Fibroblast of the aortic adventitia (primary cell): ENCODE data around the gene POU2F3. TPM values are rescaled to one million over a fixed set of nuclear protein-coding genes. Genes with fewer than 3 reads are reported as not detected.
"Not testable (repeated sequence)": the region's sequence is repeated elsewhere in the genome, so short reads cannot be mapped to it uniquely, and the experiment has no call there.

Experiments used
- DNase-seq: peaks from one replicate; pipeline ENCODE4 v3.0.0-alpha.2; 2010; ENCODE audit warnings: low read depth
- H3K4me3 ChIP-seq: 2 replicates; pipeline ENCODE4 v1.5.1; 2011; ENCODE audit warnings: low read depth, mild to moderate bottlenecking, control low read depth, low read length, moderate library complexity
- CTCF ChIP-seq: IDR thresholded peaks from 2 replicates; pipeline ENCODE4 v1.5.1; 2011; ENCODE audit warnings: mild to moderate bottlenecking, low read length, control low read depth, inconsistent platforms; ENCODE audit not compliant: insufficient read depth
- total RNA-seq: library from RNA; depleted of rRNA; stranded (reverse); fragments of >200 nt; gene quantifications from 2 replicates; pipeline ENCODE4 v1.2.3, GENCODE V29; 2012; ENCODE audit warnings: low replicate concordance

Gene POU2F3
- total RNA-seq, 1 donor: 0.36 TPM

DNA sequence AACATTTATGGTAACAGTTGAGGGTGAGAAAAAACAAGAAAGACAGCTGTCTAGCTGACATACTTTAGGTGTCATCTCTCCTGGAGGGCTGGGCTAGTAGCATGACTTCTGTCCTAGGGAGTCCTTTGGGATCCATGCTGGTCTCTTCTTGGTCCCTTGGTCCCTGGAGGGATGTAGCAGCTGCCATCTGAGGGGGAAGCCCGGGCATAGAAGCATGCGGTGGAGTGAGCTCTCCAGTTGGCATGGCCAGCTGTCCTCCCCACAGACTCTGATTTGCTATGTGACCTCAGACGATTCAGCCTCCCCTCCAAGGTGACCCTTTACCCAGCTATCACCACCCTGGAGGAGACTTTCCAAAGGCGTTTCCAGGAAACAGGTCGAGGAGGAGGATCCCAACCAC lies 28.7 kb downstream of the POU2F3 start:
- TF ChIP-seq CTCF: no peak
- no peak for DNase-seq

GRCh38 chr11:120270386-120270785 lies 30.4 kb downstream of the POU2F3 start:
- no peak for DNase-seq
- H3K4me3 ChIP-seq: no peak overlapping the region
- TF ChIP-seq CTCF: no peak

More for the DNA sequence above, 28.7 kb downstream of the POU2F3 start:
- H3K4me3 ChIP-seq: no peak overlapping the region

- DNase-seq: no peak
- H3K4me3 ChIP-seq: no peak overlapping the region
- TF ChIP-seq CTCF: no peak
Measured at GRCh38 chr11:120271672-120272071, 31.7 kb downstream of the POU2F3 start.

- TF ChIP-seq CTCF: no peak
- DNase-seq: peak; percentile 78
- no peak overlapping the region for H3K4me3 ChIP-seq
Measured at GRCh38 chr11:120272303-120272702, 32.4 kb downstream of the POU2F3 start.

GRCh38 chr11:120273432-120273831 lies 33.5 kb downstream of the POU2F3 start:
- no peak overlapping the region for H3K4me3 ChIP-seq
- peak; percentile 14 for DNase-seq
- no peak for TF ChIP-seq CTCF

GRCh38 chr11:120273956-120274355 lies 34.0 kb downstream of the POU2F3 start:
- not testable (repeated sequence) for H3K4me3 ChIP-seq, DNase-seq

DNA sequence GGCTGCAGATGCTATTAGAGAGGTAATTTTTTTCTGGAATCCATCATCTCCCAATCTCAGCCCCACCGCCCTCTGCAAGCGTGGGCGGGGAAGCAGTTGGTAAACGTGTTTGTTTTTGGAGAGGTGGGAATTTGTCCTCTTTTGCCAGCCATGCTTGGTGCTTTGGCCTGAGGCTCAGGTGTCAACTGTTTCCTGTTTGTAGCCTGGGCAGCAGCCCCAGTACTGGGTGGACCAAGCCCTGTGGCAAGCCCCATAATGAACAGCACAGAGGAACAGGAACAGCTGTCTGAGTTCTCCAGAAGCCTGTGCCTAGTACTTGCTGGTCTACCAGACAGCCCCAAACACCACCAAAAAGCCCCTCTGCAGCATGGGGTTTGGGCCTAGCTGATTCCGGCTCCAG lies 39.6 kb downstream of the POU2F3 start:
- TF ChIP-seq CTCF: no peak

DNA sequence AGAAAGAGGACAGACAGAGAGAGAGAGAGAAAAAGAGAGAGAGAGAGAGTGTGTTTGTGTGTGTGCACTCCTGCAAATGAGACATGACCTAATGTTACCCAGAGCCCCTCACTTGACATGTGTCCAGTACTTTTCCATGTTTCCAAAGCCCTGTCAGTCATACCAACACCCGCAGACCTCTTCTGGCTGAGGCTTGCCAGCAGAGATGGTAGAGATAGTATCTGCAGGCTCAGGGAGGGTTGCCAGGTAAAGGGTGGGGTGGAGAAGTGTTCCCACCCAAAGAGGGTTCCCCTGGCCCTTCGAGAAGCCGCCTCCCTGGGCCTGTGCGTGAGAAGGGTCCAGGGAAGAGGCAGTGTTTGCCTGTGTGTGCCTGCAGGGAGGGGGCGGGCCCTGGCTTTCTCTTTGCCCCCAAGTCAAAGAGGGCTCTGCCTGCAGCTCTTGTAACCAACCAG lies 40.7 kb downstream of the POU2F3 start:
- H3K4me3 ChIP-seq: no peak overlapping the region
- TF ChIP-seq CTCF: no peak
- no peak for DNase-seq

More for the DNA sequence above, 39.6 kb downstream of the POU2F3 start:
- no peak overlapping the region for H3K4me3 ChIP-seq
- DNase-seq: no peak
